Cardiac muscle cell (in vitro differentiated cells and primary cell): ENCODE measurements around the gene PDE4A. TPM values are rescaled to one million over a fixed set of nuclear protein-coding genes. Genes with fewer than 3 reads are reported as not detected.

Experiments
- DNase-seq, 2 donors: peaks; one replicate each; pipeline versions ENCODE4 v3.0.0 to v3.0.0-alpha.2; 2010 to 2017; ENCODE audit warnings: low read depth in 1 of 2, low spot score in 1 of 2
- H3K27ac ChIP-seq: fragments of 200-600 bp; sonication (generic); 2 replicates; pipeline ENCODE4 v1.5.1; 2016
- H3K27me3 ChIP-seq: fragments of 200-600 bp; sonication (generic); 2 replicates; pipeline ENCODE4 v1.6.0; 2016; ENCODE audit warnings: control low read depth
- H3K36me3 ChIP-seq: fragments of 200-600 bp; sonication (generic); 2 replicates; pipeline ENCODE4 v1.5.1; 2016; ENCODE audit warnings: control low read depth
- H3K4me1 ChIP-seq: fragments of 200-600 bp; sonication (generic); 2 replicates; pipeline ENCODE4 v1.8.1; 2017; ENCODE audit warnings: low read depth, mild to moderate bottlenecking, mixed run types
- H3K4me3 ChIP-seq: fragments of 200-600 bp; sonication (generic); 2 replicates; pipeline ENCODE4 v1.5.1; 2016; ENCODE audit warnings: mild to moderate bottlenecking
- H3K9me3 ChIP-seq: fragments of 200-600 bp; sonication (generic); 2 replicates; pipeline ENCODE4 v1.5.1; 2017; ENCODE audit warnings: low read depth, mild to moderate bottlenecking, control low read depth
- CTCF ChIP-seq: IDR thresholded peaks from 2 replicates; pipeline ENCODE4 v1.5.1; 2012; ENCODE audit warnings: low read depth, mild to moderate bottlenecking, low read length
- polyA plus RNA-seq: library from polyadenylated mRNA; unstranded; fragments of >200 nt; fragmentation: Nextera tagmentation; extraction: Ambion mirVana; gene quantifications from 2 replicates; pipeline ENCODE4 v1.2.1, GENCODE V29; 2016
- total RNA-seq: library from RNA; depleted of rRNA; stranded (reverse); fragments of >200 nt; gene quantifications from 2 replicates; pipeline ENCODE4 v1.2.3, GENCODE V29; 2016

PDE4A gene
- total and polyA plus RNA-seq, 2 experiments from 2014 or later, result 2.4 to 2.5 TPM

DNA sequence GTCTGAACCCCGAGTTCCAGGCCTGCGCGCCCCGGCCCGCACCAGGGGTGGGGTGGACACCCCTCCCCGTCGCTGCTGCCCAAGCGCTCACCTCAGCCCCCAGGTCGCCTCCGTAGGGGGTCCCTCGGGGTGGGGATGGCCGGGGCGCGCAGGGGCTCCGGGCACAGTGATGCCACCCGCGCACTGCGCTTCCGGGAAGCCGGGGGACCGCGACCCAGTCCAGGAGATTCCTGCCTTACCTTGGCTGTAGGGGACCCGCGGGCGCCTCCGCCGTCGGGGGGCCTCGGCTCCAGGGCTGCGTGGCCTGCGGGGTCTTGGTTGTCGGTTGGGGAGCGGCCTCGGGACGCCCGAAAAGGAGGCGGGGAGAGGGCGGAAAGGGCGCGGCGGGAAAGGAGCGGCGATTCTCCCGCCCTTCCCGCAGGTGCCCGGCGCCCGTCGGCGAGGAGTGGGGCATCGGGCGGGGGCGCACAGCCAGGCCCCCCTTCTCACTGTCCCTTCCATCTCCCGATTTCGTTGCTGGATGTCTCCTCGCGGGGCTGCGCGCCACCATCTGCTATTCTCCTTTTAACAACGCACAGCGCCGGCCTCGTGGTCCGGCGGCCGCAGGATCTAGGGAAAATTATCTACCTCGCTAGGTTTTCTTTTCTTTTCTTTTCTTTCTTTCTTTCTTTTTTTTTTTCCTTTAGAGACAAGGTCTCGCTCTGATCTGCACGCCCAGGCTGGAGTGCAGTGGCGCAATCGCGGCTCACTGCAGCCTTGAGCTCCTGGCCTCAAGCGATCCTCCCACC lies 82.9 kb downstream of the PDE4A start, which contains the start of gene KEAP1:
Gene KEAP1 (minus strand): TSS at position 355 of the 788 bp plus-strand sequence. CDS start 3,323 bp downstream, outside the sequence.
- Histone ChIP-seq H3K27me3 (no peaks in the 10 kb centered on the region), H3K9me3 (no peaks in the 10 kb centered on the region), H3K36me3 (peaks cover 2% of the 10 kb centered on the region), H3K4me1 (no peaks in the 10 kb centered on the region), H3K27ac (peak within 1 kb of the TSS; percentile 85), H3K4me3 (peak within 1 kb of the TSS; percentile 85)
- TF ChIP-seq CTCF, result no peak
- DNase-seq, result peak in 1 of 2 donors; percentile 38

DNA sequence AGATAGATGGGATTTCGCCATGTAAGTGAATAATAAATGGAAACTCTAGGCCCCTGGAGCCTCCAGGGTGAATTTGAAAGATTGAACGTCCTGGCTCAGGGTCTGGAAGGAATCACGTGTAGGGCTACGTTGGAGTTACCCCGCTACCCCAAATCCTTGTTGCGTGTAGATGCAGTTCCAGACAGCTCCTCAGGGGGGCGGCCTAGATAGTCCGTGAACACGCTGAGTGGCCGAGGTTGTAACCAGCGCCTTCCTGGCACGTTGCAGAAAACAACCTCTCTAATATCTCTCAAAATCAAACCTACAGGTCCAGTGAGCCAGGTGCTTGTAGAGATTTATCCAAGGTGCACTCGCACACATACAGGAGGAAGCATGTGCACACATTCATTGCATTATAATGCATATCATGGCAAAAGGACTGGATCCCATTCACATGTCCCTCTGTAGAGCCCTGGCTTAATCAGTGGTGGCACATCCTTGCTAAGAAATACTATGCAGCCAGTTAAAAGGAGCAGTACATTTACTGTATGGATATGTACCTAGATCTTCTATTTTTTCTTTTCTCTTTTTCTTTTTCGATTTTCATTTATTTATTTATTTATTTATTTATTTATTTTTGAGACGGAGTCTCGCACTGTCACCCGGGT lies 85.4 kb downstream of the PDE4A start:
- Histone ChIP-seq H3K4me1 (peaks cover 7% of the 10 kb centered on the region), H3K27me3 (no peaks in the 10 kb centered on the region)
- peak; percentile 89 for TF ChIP-seq CTCF

DNA sequence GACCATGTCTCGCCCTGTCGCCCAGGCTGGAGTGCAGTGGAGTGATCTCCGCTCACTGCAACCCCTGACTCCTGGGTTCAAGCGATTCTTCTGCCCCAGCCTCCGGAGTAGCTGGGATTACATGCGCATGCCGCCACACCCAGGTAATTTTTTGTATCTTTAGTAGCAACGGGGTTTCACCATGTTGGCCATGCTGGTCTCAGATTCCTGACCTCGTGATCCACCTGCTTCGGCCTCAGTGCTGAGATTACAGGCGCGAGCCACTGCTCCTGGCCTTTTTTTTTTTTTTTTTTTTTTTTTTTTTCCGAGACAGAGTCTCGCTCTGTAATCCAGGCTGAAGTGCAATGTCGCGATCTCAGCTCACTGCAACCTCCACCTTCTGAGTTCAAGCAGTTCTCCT lies 87.7 kb downstream of the PDE4A start:
- TF ChIP-seq CTCF, result no peak
- peaks cover 12% of the 10 kb centered on the region for H3K27me3 ChIP-seq
- no peak overlapping the region for H3K27ac ChIP-seq
- H3K4me1 ChIP-seq, result peaks cover 7% of the 10 kb centered on the region
- H3K4me3 ChIP-seq, result no peak overlapping the region
- no peak for DNase-seq
- H3K9me3 ChIP-seq, result no peaks in the 10 kb centered on the region
- no peaks in the 10 kb centered on the region for H3K36me3 ChIP-seq

More for the DNA sequence above, 85.4 kb downstream of the PDE4A start:
- Histone ChIP-seq H3K36me3 (no peaks in the 10 kb centered on the region), H3K4me3 (no peak overlapping the region), H3K9me3 (no peaks in the 10 kb centered on the region), H3K27ac (no peak overlapping the region)
- DNase-seq, result peak; percentile 75 to 76

DNA sequence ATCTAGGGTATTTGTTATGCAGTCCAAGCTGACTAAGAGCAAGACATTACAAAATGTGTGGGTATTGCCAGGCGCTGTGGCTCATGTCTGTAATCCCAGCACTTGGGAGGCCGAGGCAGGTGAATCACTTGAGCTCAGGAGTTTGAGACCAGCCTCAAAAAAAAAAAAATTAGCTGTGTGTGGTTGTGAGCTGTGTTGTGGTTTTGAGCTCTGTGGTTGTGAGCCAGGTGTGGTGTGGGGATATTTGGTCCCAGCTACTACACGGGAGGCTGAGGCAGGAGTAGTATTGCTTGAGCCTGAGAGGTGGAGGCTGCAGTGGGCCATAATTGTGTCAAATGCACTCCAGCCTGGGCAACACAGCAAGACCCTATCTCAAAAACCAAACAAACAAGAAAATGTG lies 88.4 kb downstream of the PDE4A start:
- no peak for TF ChIP-seq CTCF
- H3K27me3 ChIP-seq, result peaks cover 19% of the 10 kb centered on the region
- H3K36me3 ChIP-seq, result no peaks in the 10 kb centered on the region

DNA sequence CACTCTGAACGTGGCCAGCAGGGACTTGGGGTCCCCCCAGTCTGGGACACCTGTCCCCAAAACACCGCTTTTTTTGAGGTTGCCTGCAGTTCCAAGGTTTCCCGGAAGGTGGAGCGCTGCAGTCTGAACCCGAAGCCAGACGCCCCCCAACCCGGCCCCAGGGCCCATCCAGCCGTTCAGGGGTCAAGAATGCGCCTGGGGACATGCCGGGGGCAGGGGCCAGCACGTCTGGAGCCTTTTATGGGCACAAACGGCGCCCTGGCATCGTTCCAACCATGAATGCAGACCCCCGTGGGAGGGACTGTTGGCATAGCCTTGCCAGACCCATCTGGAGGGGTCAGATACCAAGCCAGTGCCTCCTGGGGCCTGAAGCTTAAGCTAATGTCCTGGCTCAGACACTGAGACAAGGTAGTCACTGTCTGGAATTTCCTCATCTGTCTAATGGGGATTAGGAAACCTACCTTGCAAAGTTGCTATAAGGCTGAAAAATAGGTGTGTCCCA lies 90.0 kb downstream of the PDE4A start:
- Histone ChIP-seq H3K27me3 (peaks cover 35% of the 10 kb centered on the region), H3K4me3 (no peak overlapping the region), H3K9me3 (no peaks in the 10 kb centered on the region), H3K4me1 (peaks cover 7% of the 10 kb centered on the region), H3K27ac (no peak overlapping the region), H3K36me3 (no peaks in the 10 kb centered on the region)
- DNase-seq, result peak in 1 of 2 donors; percentile 69
- TF ChIP-seq CTCF, result peak; percentile 73

More for the DNA sequence above, 88.4 kb downstream of the PDE4A start:
- no peak overlapping the region for H3K4me3 ChIP-seq
- H3K9me3 ChIP-seq, result no peaks in the 10 kb centered on the region
- no peak for DNase-seq
- peaks cover 7% of the 10 kb centered on the region for H3K4me1 ChIP-seq
- no peak overlapping the region for H3K27ac ChIP-seq
